ENCODE results near the gene CELF1. TPM values are rescaled to one million over a fixed set of nuclear protein-coding genes. Genes with fewer than 3 reads are reported as not detected.

CELF1 gene
- total and polyA plus RNA-seq, 2 experiments from 2014 or later, result 124 to 233 TPM

DNA sequence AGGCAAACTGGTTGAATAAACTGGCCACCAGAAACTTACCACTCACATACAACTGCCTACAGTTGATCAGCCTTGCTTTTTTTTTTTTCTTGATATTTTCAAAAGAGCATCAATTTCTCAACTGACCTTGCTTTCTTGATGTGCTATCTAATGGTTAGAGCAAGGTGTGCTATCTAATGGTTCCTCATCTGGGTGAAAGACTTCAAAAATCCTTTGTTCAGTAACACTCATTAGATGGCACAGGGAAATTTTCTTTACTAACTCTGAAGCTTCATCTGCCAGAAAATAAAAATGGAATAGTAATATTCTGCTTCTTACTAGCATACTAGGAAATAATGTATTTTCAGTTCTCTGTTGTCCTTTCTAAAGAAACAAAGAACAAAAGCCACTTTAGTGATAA lies 52.8 kb downstream of the CELF1 start:
- ATAC-seq (no peak), DNase-seq (ENCODE audit: low spot score) (no peak)
- H2AFZ ChIP-seq, result no peak overlapping the region
- peaks cover 33% of the 10 kb centered on the region for H3K4me1 ChIP-seq (ENCODE audit: insufficient read depth)
- H3K9me2 ChIP-seq (ENCODE audit: insufficient read depth), result no peaks in the 10 kb centered on the region
- Mint-ChIP-seq H3K27ac (no peak overlapping the region), H3K4me3 (no peak overlapping the region), H3K27me3 (ENCODE audit: insufficient read depth, low read depth, poor library complexity) (peaks cover 2% of the 10 kb centered on the region), H3K36me3 (ENCODE audit: low read depth) (peaks cover 3% of the 10 kb centered on the region; the same call in 1 of the 3 replicates), H3K9me3 (no peaks in the 10 kb centered on the region), H3K4me1 (peaks cover 37% of the 10 kb centered on the region)
- H3K4me3 ChIP-seq, result no peak overlapping the region
- no peaks in the 10 kb centered on the region for H3K36me3 ChIP-seq (ENCODE audit: insufficient read depth)
- H3K4me2 ChIP-seq, result no peak overlapping the region; the same call in 1 of the 2 replicates
- peaks cover 57% of the 10 kb centered on the region for H4K20me1 ChIP-seq (replicated peaks; ENCODE audit: insufficient read depth)
- peak overlapping the region; percentile 67; the same call in 1 of the 2 replicates for H3K27ac ChIP-seq (ENCODE audit: low read depth)
- peaks cover 100% of the 10 kb centered on the region for H3K79me2 ChIP-seq (replicated peaks; ENCODE audit: insufficient read depth)
- H3F3A ChIP-seq (replicated peaks; ENCODE audit: low read depth), result no peaks in the 10 kb centered on the region
- TF ChIP-seq, protein P1, sequence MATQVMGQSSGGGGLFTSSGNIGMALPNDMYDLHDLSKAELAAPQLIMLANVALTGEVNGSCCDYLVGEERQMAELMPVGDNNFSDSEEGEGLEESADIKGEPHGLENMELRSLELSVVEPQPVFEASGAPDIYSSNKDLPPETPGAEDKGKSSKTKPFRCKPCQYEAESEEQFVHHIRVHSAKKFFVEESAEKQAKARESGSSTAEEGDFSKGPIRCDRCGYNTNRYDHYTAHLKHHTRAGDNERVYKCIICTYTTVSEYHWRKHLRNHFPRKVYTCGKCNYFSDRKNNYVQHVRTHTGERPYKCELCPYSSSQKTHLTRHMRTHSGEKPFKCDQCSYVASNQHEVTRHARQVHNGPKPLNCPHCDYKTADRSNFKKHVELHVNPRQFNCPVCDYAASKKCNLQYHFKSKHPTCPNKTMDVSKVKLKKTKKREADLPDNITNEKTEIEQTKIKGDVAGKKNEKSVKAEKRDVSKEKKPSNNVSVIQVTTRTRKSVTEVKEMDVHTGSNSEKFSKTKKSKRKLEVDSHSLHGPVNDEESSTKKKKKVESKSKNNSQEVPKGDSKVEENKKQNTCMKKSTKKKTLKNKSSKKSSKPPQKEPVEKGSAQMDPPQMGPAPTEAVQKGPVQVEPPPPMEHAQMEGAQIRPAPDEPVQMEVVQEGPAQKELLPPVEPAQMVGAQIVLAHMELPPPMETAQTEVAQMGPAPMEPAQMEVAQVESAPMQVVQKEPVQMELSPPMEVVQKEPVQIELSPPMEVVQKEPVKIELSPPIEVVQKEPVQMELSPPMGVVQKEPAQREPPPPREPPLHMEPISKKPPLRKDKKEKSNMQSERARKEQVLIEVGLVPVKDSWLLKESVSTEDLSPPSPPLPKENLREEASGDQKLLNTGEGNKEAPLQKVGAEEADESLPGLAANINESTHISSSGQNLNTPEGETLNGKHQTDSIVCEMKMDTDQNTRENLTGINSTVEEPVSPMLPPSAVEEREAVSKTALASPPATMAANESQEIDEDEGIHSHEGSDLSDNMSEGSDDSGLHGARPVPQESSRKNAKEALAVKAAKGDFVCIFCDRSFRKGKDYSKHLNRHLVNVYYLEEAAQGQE (IDR thresholded peaks at IDR 0.05; ENCODE audit: unreplicated experiment), result no peak
- TF ChIP-seq NANOG (IDR thresholded peaks at IDR 0.05; ENCODE audit: borderline replicate concordance) (no peak), POLR2AphosphoS5 (IDR thresholded peaks at IDR 0.05; ENCODE audit: low read depth) (no peak), STAT1 (IDR thresholded peaks at IDR 0.05; ENCODE audit: unreplicated experiment) (no peak), EZH2phosphoT487 (IDR thresholded peaks at IDR 0.05; ENCODE audit: unreplicated experiment) (no peak), EZH2 (IDR thresholded peaks at IDR 0.05; ENCODE audit: low read depth, unreplicated experiment) (no peak), ZNF114 (CRISPR knock-in tag; IDR thresholded peaks at IDR 0.05) (no peak), ZNF331 (CRISPR knock-in tag; IDR thresholded peaks at IDR 0.05; ENCODE audit: low read depth) (no peak), CREB1 (CRISPR knock-in tag; IDR thresholded peaks at IDR 0.05; ENCODE audit: low read depth) (no peak), JUNB (IDR thresholded peaks at IDR 0.05; ENCODE audit: unreplicated experiment) (no peak)
- TF ChIP-seq, protein P2, sequence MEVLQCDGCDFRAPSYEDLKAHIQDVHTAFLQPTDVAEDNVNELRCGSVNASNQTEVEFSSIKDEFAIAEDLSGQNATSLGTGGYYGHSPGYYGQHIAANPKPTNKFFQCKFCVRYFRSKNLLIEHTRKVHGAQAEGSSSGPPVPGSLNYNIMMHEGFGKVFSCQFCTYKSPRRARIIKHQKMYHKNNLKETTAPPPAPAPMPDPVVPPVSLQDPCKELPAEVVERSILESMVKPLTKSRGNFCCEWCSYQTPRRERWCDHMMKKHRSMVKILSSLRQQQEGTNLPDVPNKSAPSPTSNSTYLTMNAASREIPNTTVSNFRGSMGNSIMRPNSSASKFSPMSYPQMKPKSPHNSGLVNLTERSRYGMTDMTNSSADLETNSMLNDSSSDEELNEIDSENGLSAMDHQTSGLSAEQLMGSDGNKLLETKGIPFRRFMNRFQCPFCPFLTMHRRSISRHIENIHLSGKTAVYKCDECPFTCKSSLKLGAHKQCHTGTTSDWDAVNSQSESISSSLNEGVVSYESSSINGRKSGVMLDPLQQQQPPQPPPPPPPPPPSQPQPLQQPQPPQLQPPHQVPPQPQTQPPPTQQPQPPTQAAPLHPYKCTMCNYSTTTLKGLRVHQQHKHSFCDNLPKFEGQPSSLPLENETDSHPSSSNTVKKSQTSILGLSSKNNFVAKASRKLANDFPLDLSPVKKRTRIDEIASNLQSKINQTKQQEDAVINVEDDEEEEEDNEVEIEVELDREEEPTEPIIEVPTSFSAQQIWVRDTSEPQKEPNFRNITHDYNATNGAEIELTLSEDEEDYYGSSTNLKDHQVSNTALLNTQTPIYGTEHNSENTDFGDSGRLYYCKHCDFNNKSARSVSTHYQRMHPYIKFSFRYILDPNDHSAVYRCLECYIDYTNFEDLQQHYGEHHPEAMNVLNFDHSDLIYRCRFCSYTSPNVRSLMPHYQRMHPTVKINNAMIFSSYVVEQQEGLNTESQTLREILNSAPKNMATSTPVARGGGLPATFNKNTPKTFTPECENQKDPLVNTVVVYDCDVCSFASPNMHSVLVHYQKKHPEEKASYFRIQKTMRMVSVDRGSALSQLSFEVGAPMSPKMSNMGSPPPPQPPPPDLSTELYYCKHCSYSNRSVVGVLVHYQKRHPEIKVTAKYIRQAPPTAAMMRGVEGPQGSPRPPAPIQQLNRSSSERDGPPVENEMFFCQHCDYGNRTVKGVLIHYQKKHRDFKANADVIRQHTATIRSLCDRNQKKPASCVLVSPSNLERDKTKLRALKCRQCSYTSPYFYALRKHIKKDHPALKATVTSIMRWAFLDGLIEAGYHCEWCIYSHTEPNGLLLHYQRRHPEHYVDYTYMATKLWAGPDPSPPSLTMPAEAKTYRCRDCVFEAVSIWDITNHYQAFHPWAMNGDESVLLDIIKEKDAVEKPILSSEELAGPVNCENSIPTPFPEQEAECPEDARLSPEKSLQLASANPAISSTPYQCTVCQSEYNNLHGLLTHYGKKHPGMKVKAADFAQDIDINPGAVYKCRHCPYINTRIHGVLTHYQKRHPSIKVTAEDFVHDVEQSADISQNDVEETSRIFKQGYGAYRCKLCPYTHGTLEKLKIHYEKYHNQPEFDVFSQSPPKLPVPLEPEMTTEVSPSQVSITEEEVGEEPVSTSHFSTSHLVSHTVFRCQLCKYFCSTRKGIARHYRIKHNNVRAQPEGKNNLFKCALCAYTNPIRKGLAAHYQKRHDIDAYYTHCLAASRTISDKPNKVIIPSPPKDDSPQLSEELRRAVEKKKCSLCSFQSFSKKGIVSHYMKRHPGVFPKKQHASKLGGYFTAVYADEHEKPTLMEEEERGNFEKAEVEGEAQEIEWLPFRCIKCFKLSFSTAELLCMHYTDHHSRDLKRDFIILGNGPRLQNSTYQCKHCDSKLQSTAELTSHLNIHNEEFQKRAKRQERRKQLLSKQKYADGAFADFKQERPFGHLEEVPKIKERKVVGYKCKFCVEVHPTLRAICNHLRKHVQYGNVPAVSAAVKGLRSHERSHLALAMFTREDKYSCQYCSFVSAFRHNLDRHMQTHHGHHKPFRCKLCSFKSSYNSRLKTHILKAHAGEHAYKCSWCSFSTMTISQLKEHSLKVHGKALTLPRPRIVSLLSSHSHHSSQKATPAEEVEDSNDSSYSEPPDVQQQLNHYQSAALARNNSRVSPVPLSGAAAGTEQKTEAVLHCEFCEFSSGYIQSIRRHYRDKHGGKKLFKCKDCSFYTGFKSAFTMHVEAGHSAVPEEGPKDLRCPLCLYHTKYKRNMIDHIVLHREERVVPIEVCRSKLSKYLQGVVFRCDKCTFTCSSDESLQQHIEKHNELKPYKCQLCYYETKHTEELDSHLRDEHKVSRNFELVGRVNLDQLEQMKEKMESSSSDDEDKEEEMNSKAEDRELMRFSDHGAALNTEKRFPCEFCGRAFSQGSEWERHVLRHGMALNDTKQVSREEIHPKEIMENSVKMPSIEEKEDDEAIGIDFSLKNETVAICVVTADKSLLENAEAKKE (CRISPR knock-in tag; IDR thresholded peaks at IDR 0.05), result no peak
- TF ChIP-seq, protein P3, sequence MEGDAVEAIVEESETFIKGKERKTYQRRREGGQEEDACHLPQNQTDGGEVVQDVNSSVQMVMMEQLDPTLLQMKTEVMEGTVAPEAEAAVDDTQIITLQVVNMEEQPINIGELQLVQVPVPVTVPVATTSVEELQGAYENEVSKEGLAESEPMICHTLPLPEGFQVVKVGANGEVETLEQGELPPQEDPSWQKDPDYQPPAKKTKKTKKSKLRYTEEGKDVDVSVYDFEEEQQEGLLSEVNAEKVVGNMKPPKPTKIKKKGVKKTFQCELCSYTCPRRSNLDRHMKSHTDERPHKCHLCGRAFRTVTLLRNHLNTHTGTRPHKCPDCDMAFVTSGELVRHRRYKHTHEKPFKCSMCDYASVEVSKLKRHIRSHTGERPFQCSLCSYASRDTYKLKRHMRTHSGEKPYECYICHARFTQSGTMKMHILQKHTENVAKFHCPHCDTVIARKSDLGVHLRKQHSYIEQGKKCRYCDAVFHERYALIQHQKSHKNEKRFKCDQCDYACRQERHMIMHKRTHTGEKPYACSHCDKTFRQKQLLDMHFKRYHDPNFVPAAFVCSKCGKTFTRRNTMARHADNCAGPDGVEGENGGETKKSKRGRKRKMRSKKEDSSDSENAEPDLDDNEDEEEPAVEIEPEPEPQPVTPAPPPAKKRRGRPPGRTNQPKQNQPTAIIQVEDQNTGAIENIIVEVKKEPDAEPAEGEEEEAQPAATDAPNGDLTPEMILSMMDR (conservative IDR thresholded peaks at IDR 0.05; ENCODE audit: low read depth in 2 of 2), result no peak
- TF ChIP-seq, protein P4, sequence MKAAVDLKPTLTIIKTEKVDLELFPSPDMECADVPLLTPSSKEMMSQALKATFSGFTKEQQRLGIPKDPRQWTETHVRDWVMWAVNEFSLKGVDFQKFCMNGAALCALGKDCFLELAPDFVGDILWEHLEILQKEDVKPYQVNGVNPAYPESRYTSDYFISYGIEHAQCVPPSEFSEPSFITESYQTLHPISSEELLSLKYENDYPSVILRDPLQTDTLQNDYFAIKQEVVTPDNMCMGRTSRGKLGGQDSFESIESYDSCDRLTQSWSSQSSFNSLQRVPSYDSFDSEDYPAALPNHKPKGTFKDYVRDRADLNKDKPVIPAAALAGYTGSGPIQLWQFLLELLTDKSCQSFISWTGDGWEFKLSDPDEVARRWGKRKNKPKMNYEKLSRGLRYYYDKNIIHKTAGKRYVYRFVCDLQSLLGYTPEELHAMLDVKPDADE (IDR thresholded peaks at IDR 0.05), result no peak
- no peaks in the 10 kb centered on the region for H3K27me3 ChIP-seq (ENCODE audit: insufficient read depth)

Data from GM23338 (cell line).